T-cell (primary cell): ENCODE results near the gene PZP. TPM values are rescaled to one million over a fixed set of nuclear protein-coding genes. Genes with fewer than 3 reads are reported as not detected.

Experiments
- ATAC-seq, 4 experiments: fragments of 200-7000 bp in 3 of 4; fragments of 150-1000 bp in 1 of 4; cut with Tn5 transposase; replicated peaks in 1 of 4; 1 replicate in 3 of 4; 2 replicates in 1 of 4; pipeline ENCODE4 v1.10.0; 2021; ENCODE audit warnings: moderate library complexity in 3 of 4, mild to moderate bottlenecking in 2 of 4, moderate number of reproducible peaks in 1 of 4
- CTCF ChIA-PET, 2 donors: fragments of 300-600 bp; sonication (Branson Sonifier 250); formaldehyde crosslinking; loops; one replicate each; lab custom pipeline; 2022; ENCODE audit warnings: antibody characterized with exemption in 2 of 2; lab: Charles Lee
- POLR2A ChIA-PET, 2 donors: fragments of 300-600 bp; sonication (Branson Sonifier 250); formaldehyde crosslinking; loops; one replicate each; lab custom pipeline; 2022; ENCODE audit warnings: antibody characterized with exemption in 2 of 2; lab: Charles Lee
- DNase-seq, 35 experiments: peaks; one replicate each; pipeline versions ENCODE4 v3.0.0 to v3.0.0-alpha.2; 2013 to 2023
- H3K27ac ChIP-seq: one replicate; pipeline ENCODE4 v1.5.1; 2013; ENCODE audit warnings: low read length
- H3K27me3 ChIP-seq, 2 experiments: replicated peaks in 1 of 2; 1 replicate in 1 of 2; 2 replicates in 1 of 2; pipeline versions ENCODE4 v1.6.1 to v1.7.0; 2013; ENCODE audit warnings: low read length in 1 of 2, mixed read lengths in 1 of 2; ENCODE audit not compliant: control insufficient read depth in 2 of 2, insufficient read depth in 2 of 2; ENCODE audit errors: extremely low read depth in 1 of 2
- H3K36me3 ChIP-seq, 2 donors: 1 replicate in 1 of 2; 2 replicates in 1 of 2; pipeline versions ENCODE4 v1.6.1 to v1.7.0; 2013; ENCODE audit warnings: low read length in 1 of 2; ENCODE audit not compliant: control insufficient read depth in 2 of 2, insufficient read depth in 1 of 2; ENCODE audit errors: extremely low read depth in 1 of 2
- H3K4me1 ChIP-seq, 2 experiments: 1 replicate in 1 of 2; 2 replicates in 1 of 2; pipeline versions ENCODE4 v1.6.1 to v1.7.0; 2013; ENCODE audit warnings: low read length in 2 of 2, mixed read lengths in 1 of 2; ENCODE audit not compliant: insufficient read depth in 2 of 2, control insufficient read depth in 1 of 2; ENCODE audit errors: extremely low read depth in 1 of 2
- H3K4me3 ChIP-seq, 2 donors: 1 replicate in 1 of 2; 2 replicates in 1 of 2; pipeline versions ENCODE4 v1.5.1 to v1.7.0; 2013; ENCODE audit warnings: mild to moderate bottlenecking in 2 of 2, low read length in 1 of 2, moderate library complexity in 1 of 2; ENCODE audit not compliant: control insufficient read depth in 1 of 2; ENCODE audit errors: extremely low read depth in 1 of 2
- H3K9me3 ChIP-seq: 2 replicates; pipeline ENCODE4 v1.7.0; 2013
- H3K27ac Mint-ChIP-seq, 2 donors: one replicate each; pipeline ENCODE4 v1.8.0; 2020 to 2021; ENCODE audit warnings: mild to moderate bottlenecking in 2 of 2, mixed read lengths in 2 of 2
- H3K27me3 Mint-ChIP-seq, 2 donors: one replicate each; pipeline ENCODE4 v1.8.0; 2021 to 2022; ENCODE audit warnings: mixed read lengths in 2 of 2
- H3K36me3 Mint-ChIP-seq: one replicate; pipeline ENCODE4 v1.8.0; 2021; ENCODE audit warnings: mixed read lengths
- H3K4me1 Mint-ChIP-seq, 3 donors: one replicate each; pipeline ENCODE4 v1.8.0; 2020 to 2022; ENCODE audit warnings: mixed read lengths in 3 of 3, mild to moderate bottlenecking in 1 of 3
- H3K4me3 Mint-ChIP-seq, 3 donors: one replicate each; pipeline ENCODE4 v1.8.0; 2020 to 2022; ENCODE audit warnings: mild to moderate bottlenecking in 3 of 3, mixed read lengths in 3 of 3, moderate library complexity in 3 of 3
- H3K9me3 Mint-ChIP-seq, 3 donors: one replicate each; pipeline ENCODE4 v1.8.0; 2020 to 2022; ENCODE audit warnings: mixed read lengths in 3 of 3
- WGBS: methylation state at CpG from one replicate; pipeline ENCODE4 v1.1.5; 2013; ENCODE audit warnings: missing lambda C conversion rate; ENCODE audit not compliant: insufficient coverage; 5-methylcytosine and 5-hydroxymethylcytosine counted together
- total RNA-seq, 35 experiments: library from RNA in 6 of 35; stranded (reverse) in 6 of 35; fragments of 120-200 nt in 1 of 35; gene quantifications; one replicate each; pipeline versions ENCODE4 v1.2.1 to v1.2.4 and lab custom pipeline; 2013 to 2026

The PZP gene
- total RNA-seq, 5 donors from 2014 or later (not counting 1 experiment from before 2014, with no cell fraction given), result not detected

DNA sequence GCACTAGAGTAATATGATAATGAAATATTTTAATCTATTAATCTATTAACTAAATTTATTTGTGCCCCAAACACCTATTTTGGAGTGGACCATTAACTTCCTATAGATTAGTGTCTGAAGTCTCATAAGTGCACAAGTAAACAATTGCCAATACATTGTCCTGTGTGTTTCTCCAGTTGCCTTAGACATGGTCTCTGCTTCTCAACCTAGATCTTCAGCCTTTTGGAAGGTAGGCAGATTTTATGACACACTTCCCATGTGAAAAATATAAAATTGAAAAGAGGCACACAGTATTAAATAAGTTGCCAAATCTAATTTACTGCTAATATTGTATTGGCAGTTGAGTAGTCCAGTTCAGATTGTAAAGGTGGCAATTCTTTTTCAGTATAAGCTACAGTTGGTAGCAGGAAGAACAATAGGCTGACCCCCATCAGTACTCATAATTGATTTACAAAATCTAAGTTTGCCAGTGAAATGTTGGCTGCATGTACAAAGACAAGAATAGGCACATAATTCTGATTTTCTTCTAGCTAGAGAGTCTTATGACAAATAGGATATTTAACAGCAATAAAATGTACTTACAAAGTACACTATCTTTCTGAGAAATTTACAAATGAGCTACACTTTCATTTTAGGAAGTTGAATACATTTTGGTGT lies 103.3 kb downstream of the PZP start:
- no peaks in the 10 kb centered on the region for H3K4me1 ChIP-seq
- POLR2A ChIA-PET, result no interaction called here

DNA sequence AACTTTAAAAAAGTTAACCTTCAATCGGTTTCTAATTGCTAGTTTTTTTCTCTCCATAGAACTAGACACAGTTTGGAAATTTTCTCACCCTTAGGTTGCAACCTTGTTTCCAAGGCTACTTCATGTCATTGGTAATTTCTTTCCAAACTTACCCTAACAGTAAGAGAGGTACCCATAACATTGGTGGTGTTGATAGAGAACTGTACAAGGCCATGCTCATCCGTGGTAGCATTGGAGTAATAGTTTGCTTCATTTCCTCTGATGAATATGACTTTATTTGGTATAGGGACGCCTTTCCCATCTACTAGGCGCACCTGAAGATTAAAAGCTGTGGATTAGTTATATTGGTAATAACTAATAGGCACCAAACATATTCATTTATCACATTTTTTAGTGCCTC lies 104.1 kb downstream of the PZP start:
- POLR2A ChIA-PET, result no interaction called here
- H3K36me3 ChIP-seq, result peaks cover 0 to 6% of the 10 kb centered on the region in 2 donors
- no peak for ATAC-seq
- H3K27me3 Mint-ChIP-seq, result no peaks in the 10 kb centered on the region
- no peak overlapping the region for H3K27ac ChIP-seq
- no peak for DNase-seq
- CTCF ChIA-PET, result no interaction called here
- H3K27me3 ChIP-seq, result no peaks in the 10 kb centered on the region
- no peaks in the 10 kb centered on the region for H3K9me3 Mint-ChIP-seq
- no peak overlapping the region for H3K27ac Mint-ChIP-seq
- H3K4me1 Mint-ChIP-seq, result no peaks in the 10 kb centered on the region
- 80% methylated on average over 1 of the region's 4 CpGs for WGBS
- H3K9me3 ChIP-seq, result no peaks in the 10 kb centered on the region
- H3K4me3 ChIP-seq, result no peak overlapping the region
- peaks cover 36% of the 10 kb centered on the region for H3K36me3 Mint-ChIP-seq
- H3K4me3 Mint-ChIP-seq, result no peak overlapping the region
- no peaks in the 10 kb centered on the region for H3K4me1 ChIP-seq

More for the DNA sequence above, 103.3 kb downstream of the PZP start:
- peaks cover 34% of the 10 kb centered on the region for H3K36me3 Mint-ChIP-seq
- DNase-seq, result no peak
- no peaks in the 10 kb centered on the region for H3K9me3 ChIP-seq
- no peaks in the 10 kb centered on the region for H3K4me1 Mint-ChIP-seq
- H3K36me3 ChIP-seq, result peaks cover 0 to 3% of the 10 kb centered on the region in 2 donors
- CTCF ChIA-PET, result no interaction called here
- no peak overlapping the region for H3K4me3 ChIP-seq
- H3K27ac Mint-ChIP-seq, result no peak overlapping the region
- no peaks in the 10 kb centered on the region for H3K27me3 Mint-ChIP-seq
- no peak for ATAC-seq
- H3K4me3 Mint-ChIP-seq, result no peak overlapping the region
- H3K9me3 Mint-ChIP-seq, result no peaks in the 10 kb centered on the region
- no peaks in the 10 kb centered on the region for H3K27me3 ChIP-seq
- H3K27ac ChIP-seq, result no peak overlapping the region

DNA sequence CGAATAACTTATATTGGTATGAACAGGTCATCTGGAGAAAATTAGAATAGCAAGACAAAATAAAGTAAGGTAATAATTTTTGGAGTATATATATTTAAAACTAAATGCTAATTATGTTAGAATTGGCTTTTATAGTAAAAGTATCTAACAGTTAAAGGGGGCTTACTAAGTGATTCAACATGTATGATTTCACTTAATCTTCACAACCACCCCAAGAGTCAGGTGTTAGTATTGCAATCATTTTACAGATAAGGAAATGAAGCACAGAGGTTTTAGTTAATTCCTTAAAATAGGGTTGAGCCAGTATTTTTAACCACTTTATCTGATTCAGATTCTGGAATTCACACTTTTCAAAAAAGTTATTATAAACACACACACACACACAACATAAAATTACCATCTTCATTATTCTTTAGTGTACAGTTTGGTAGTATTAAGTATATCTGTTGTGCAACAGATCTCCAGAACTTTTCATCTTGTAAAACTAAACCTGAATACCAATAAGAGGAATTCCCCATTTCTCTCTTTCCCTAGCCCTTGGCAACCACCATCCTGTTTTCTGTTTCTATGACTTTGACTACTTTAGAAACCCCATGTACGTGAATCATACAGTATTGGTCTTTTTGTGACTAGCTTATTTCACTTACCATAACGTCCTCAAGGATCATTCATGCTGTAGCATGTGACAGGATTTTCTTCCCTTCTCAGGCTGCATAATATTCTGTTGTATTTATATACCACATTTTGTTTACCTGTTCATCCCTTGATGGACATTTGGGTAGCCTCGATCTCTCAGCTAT lies 104.9 kb downstream of the PZP start:
- ATAC-seq, result no peak
- CTCF ChIA-PET, result no interaction called here

DNA sequence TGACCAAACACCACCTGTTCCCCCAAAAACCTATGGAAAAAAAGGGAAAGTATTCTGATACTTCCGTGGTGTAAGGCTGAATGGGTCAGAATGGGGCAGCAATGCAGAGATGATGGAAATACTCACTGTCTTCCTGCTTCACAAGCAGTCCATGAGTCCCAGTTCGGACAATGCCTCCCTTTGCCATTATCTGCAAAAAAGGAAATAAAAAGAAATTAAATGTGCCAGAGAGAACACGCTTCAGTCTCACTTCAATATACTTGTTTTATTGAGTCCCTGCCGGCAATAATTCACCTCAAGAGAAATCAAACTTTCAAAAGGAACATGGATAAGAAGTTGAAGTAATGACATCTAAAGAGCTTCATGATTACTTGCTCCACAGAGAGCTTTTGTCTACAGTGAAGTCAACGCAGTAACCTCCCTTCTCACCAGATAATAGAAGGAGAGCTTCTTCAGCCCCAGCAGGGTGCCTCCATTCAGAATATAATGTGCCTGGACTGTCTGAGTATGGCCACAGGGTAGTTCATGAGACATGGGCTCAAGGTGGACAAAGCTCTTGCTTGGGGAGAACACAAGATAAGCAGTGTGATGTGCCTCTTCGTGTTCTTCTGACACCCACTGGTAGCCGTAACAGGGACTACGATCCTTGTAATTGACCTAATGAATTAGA lies 107.0 kb downstream of the PZP start:
- ChIA-PET CTCF (no interaction called here), POLR2A (no interaction called here)
- no CpG with 5 or more reads among the region's 8 CpGs for WGBS
- ATAC-seq, result no peak
- Mint-ChIP-seq H3K36me3 (peaks cover 32% of the 10 kb centered on the region), H3K27me3 (no peaks in the 10 kb centered on the region), H3K27ac (no peak overlapping the region), H3K4me3 (no peak overlapping the region), H3K9me3 (no peaks in the 10 kb centered on the region), H3K4me1 (no peaks in the 10 kb centered on the region)
- Histone ChIP-seq H3K36me3 (peaks cover 0 to 16% of the 10 kb centered on the region in 2 donors), H3K4me3 (no peak overlapping the region), H3K27ac (no peak overlapping the region), H3K9me3 (no peaks in the 10 kb centered on the region), H3K27me3 (no peaks in the 10 kb centered on the region), H3K4me1 (no peaks in the 10 kb centered on the region)
- DNase-seq, result no peak

More for the DNA sequence above, 104.9 kb downstream of the PZP start:
- H3K4me3 ChIP-seq, result no peak overlapping the region
- DNase-seq, result peak in 1 of 35 experiments; percentile 3
- H3K9me3 ChIP-seq, result no peaks in the 10 kb centered on the region
- H3K4me1 ChIP-seq, result no peaks in the 10 kb centered on the region
- Mint-ChIP-seq H3K27me3 (no peaks in the 10 kb centered on the region), H3K4me1 (no peaks in the 10 kb centered on the region), H3K9me3 (no peaks in the 10 kb centered on the region), H3K27ac (no peak overlapping the region), H3K36me3 (peaks cover 36% of the 10 kb centered on the region), H3K4me3 (no peak overlapping the region)
- H3K27ac ChIP-seq, result no peak overlapping the region
- POLR2A ChIA-PET, result no interaction called here
- H3K27me3 ChIP-seq, result no peaks in the 10 kb centered on the region
- no CpG with 5 or more reads among the region's 4 CpGs for WGBS
- H3K36me3 ChIP-seq, result peaks cover 0 to 14% of the 10 kb centered on the region in 2 donors

DNA sequence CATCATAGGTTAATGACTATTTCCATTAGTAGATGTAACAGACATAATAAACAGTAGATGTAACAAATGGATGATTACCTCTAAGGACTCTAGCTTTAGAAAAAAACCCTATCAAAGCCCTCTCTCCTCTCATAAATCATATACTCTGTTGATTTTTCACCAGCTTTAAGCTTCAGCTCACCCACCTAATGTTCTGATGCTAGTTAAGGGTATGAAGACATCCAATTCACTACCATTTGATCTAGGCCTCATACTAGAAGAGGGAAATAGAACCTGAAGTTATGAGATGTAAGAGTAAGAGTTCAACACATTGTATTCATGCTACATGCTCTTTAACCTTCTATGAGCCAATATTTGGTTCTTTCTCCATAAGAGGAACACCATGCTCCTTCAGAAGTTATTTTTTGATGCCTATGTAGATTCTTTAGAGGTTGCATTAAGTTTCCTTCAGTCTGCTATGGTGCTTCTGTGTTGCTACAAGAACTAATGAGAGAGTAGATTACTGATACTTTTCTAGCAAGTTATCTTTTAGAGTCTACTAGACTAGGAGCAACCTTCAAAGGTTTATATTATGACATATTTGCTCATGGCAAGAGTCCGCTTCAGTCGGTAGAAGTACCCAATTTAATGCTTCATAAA lies 108.5 kb downstream of the PZP start:
- H3K36me3 ChIP-seq, result peaks cover 0 to 16% of the 10 kb centered on the region in 2 donors
- no peaks in the 10 kb centered on the region for H3K9me3 ChIP-seq
- Mint-ChIP-seq H3K9me3 (no peaks in the 10 kb centered on the region), H3K4me3 (no peak overlapping the region), H3K27ac (no peak overlapping the region), H3K4me1 (no peaks in the 10 kb centered on the region), H3K27me3 (no peaks in the 10 kb centered on the region), H3K36me3 (peaks cover 25% of the 10 kb centered on the region)
- no CpG with 5 or more reads among the region's 2 CpGs for WGBS
- H3K4me3 ChIP-seq, result no peak overlapping the region
- ChIA-PET POLR2A (no interaction called here), CTCF (interaction anchor here in 1 of 2 donors (0.5 kb wide), 1 partner anchor 188 kb away, joined by 4 read pairs; no protein-coding TSS in a partner anchor)
- ATAC-seq (no peak), DNase-seq (no peak)
- no peak overlapping the region for H3K27ac ChIP-seq
- no peaks in the 10 kb centered on the region for H3K4me1 ChIP-seq
- no peaks in the 10 kb centered on the region for H3K27me3 ChIP-seq
